ENCODE data around the gene CDH16. TPM values are rescaled to one million over a fixed set of nuclear protein-coding genes. Genes with fewer than 3 reads are reported as not detected.

The CDH16 gene
- total and polyA plus RNA-seq, 2 of the 13 experiments (the other 11 are each of a cell fraction or from before 2014, with no cell fraction given), result 2.7 to 3.9 TPM

- ChIA-PET CTCF (ENCODE audit: low intra/inter-chr PET ratio, low total read pairs) (interaction anchor here (1.5 to 2.1 kb wide), 2 partner anchors 53 to 237 kb away, joined by 6 to 17 read pairs; no protein-coding TSS in a partner anchor), POLR2A (no interaction called here)
- peak overlapping the region; percentile 35 to 64 (median 37); a peak in 5 of 6 replicates for H3K4me3 ChIP-seq (replicated peaks in 1 of 3; ENCODE audit: insufficient read depth in 1 of 3, low read depth in 2 of 3, low read length in 3 of 3)
- no peak for DNase-seq (ENCODE audit: low spot score)
- no peaks in the 10 kb centered on the region; the same call in 1 of the 2 replicates for H4K20me1 ChIP-seq (ENCODE audit: insufficient read depth, low read length)
- FAIRE-seq, result no peak
- no peaks in the 10 kb centered on the region for H3K79me2 ChIP-seq (ENCODE audit: insufficient read depth, low read length)
- H3K4me2 ChIP-seq (ENCODE audit: low read depth, low read length), result peak overlapping the region; percentile 75
- H2AFZ ChIP-seq (ENCODE audit: low read length), result no peak overlapping the region
- peaks cover 4 to 24% of the 10 kb centered on the region in 2 experiments; a peak in 4 of 5 replicates for H3K27me3 ChIP-seq (ENCODE audit: control insufficient read depth in 1 of 2, insufficient read depth in 2 of 2, low read length in 2 of 2)
- no peak overlapping the region for H3K9ac ChIP-seq (ENCODE audit: insufficient read depth, low read depth, low read length)
- H3K4me1 ChIP-seq (ENCODE audit: insufficient read depth, low read length), result peaks cover 41% of the 10 kb centered on the region
- peak; percentile 69 for ATAC-seq
- 27% methylated on average over 27 of the region's 44 CpGs for WGBS (ENCODE audit: low lambda C conversion rate)
- H3K36me3 ChIP-seq (replicated peaks in 1 of 2; ENCODE audit: control insufficient read depth in 1 of 2, insufficient read depth in 2 of 2, low read length in 2 of 2), result peaks cover 0 to 7% of the 10 kb centered on the region in 2 experiments; a peak in 3 of 5 replicates
- 0 out of 2 replicates have a peak, but pooled peaks cover 5% of the 10 kb centered on the region for H3K9me3 ChIP-seq (ENCODE audit: low read length)
- BruUV-seq (replicated peaks), result no TSS peak
- in situ Hi-C loops (cut with HindIII; ENCODE audit: extremely low pct_ligation_motif_present, low pct_unique_long_range_greater_than_20kb), result no loop called here
- intact Hi-C loops (cut with micrococcal nuclease; ENCODE audit: unreplicated experiment), result no loop called here
- no peak overlapping the region for H3K27ac ChIP-seq (ENCODE audit: extremely low read length, insufficient read depth, low read length)
- 0 out of 2 replicates have a peak, but pooled peaks have one; percentile 63 for TF ChIP-seq CSRNP1 (CRISPR knock-in tag; IDR thresholded peaks at IDR 0.05)
- TF ChIP-seq THAP8 (CRISPR knock-in tag; IDR thresholded peaks at IDR 0.05; ENCODE audit: borderline replicate concordance), result no peak
- TF ChIP-seq, protein P1, sequence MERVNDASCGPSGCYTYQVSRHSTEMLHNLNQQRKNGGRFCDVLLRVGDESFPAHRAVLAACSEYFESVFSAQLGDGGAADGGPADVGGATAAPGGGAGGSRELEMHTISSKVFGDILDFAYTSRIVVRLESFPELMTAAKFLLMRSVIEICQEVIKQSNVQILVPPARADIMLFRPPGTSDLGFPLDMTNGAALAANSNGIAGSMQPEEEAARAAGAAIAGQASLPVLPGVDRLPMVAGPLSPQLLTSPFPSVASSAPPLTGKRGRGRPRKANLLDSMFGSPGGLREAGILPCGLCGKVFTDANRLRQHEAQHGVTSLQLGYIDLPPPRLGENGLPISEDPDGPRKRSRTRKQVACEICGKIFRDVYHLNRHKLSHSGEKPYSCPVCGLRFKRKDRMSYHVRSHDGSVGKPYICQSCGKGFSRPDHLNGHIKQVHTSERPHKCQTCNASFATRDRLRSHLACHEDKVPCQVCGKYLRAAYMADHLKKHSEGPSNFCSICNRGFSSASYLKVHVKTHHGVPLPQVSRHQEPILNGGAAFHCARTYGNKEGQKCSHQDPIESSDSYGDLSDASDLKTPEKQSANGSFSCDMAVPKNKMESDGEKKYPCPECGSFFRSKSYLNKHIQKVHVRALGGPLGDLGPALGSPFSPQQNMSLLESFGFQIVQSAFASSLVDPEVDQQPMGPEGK (CRISPR knock-in tag; IDR thresholded peaks at IDR 0.05), result no peak
- no peak for TF ChIP-seq MEF2D (CRISPR knock-in tag; IDR thresholded peaks at IDR 0.05)
- 0 out of 2 replicates have a peak, but pooled peaks have one; percentile 14 for TF ChIP-seq MAX (IDR thresholded peaks at IDR 0.05)
- TF ChIP-seq ZNF687 (CRISPR knock-in tag; IDR thresholded peaks at IDR 0.05), result peak; percentile 57
- TF ChIP-seq PTBP1 (IDR thresholded peaks at IDR 0.05; ENCODE audit: low read depth, low read length, poor library complexity, severe bottlenecking), result no peak
- no peak for TF ChIP-seq ZNF547 (CRISPR knock-in tag; IDR thresholded peaks at IDR 0.05)
- TF ChIP-seq ZFP37 (CRISPR knock-in tag; IDR thresholded peaks at IDR 0.05; ENCODE audit: borderline replicate concordance), result no peak
- no peak for TF ChIP-seq ZNF569 (CRISPR knock-in tag; IDR thresholded peaks at IDR 0.05; ENCODE audit: borderline replicate concordance)
- no peak for TF ChIP-seq TCF12 (IDR thresholded peaks at IDR 0.05)
- TF ChIP-seq TCF12 (CRISPR knock-in tag; IDR thresholded peaks at IDR 0.05), result no peak
Observed at GRCh38 chr16:66948134-66948836, 29.6 kb upstream of the CDH16 start.

All from HepG2 (cell line).